GM18508 (cell line): ENCODE measurements around the gene SPINT2.

Experiments used
- ATAC-seq: cut with Tn5 transposase; IDR thresholded peaks from one replicate; pipeline ENCODE4 v1.9.1; 2021; ENCODE audit warnings: moderate number of reproducible peaks; ENCODE audit not compliant: insufficient read depth, unreplicated experiment

SPINT2 gene

DNA sequence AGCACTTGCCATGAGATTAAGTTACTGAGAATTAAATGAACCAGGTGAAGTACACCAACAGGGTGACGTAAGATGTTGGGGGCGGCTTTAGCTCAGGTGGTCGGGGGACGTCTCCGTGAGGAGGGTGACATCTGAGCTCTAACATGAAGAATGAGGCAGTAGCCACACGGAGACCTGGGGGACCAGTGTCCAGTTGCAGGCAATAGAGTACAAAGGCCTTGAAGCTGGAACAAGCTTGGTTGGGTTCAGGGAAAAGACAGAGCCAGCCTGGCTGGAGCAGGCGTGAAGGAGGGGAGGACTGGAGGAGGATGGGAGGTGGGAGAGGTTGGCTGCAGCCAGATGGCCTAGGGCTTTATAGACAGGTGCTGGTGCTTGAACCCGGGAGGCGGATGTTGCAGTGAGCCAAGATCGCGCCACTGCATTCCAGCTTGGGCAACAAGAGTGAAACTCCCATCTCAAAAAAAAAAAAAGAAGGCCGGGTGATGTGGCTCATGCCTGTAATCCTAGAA lies 1.6 kb downstream of the SPINT2 start:
- ATAC-seq = no peak

DNA sequence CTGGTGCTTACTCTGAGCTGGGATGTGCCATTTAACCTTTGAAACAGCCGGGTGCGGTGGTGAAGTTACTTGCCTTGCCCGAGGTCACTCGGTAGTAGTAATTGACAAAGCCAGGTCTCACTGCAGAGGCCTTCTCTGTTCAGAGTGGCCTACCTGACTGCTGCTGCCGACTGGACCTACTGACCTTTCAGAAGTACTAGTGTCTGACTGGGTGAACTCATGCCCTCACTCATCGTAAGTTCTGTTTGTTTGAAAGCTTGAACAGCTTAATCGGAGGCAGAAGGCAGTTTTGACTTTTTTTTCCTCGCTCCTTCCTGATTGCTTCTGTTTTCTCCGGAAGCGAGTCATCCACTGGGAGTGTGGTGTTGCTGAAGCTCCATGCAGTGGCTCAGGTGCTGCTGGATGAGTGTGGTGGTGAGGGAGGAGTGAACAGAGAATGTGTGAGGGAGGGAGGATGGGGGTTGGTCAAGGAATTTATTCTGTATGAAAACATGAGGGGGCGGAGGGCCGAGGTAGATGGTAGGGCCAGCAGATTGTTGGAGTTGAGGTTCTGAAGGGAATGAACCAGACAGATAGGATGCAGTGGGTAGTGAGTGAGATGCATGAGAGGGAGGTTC lies 2.7 kb downstream of the SPINT2 start:
- no peak for ATAC-seq

DNA sequence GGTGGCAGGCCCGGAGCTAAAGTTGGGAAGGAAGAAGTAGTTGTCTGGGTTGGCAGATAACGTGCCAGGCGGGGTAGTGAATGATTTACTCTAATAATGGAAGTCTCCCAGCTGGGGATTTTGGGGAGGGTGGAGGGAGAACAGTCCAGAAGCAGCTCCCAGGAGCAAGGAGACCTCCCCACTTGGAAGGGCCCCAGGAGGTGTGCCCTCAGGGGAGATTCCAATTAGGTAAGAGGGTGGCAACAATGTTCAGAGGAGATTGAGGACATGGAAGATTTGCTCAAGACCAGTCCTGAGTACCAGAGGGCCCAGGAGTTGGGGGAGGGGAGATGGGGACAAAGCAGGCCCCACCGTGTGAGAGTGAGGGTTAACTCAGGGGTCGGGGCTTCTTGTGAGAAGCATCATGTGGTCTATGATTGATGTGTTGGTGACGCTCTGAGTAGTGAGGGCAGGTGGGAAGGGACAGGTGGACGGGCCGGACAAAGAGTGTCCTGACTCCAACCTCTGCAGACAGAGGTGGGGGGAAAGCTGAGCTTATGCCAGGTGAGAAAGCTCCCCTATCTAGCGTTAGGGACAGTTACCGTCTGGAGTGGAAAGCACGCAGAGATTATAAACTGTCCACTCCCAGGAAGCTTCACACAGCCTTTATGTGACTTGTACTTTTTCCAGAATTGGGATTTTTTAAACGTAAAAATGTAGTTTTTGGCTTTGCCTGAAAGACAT lies 3.5 kb downstream of the SPINT2 start:
- ATAC-seq = no peak

- no peak for ATAC-seq
Observed at GRCh38 chr19:38268539-38268938, 4.2 kb downstream of the SPINT2 start.

DNA sequence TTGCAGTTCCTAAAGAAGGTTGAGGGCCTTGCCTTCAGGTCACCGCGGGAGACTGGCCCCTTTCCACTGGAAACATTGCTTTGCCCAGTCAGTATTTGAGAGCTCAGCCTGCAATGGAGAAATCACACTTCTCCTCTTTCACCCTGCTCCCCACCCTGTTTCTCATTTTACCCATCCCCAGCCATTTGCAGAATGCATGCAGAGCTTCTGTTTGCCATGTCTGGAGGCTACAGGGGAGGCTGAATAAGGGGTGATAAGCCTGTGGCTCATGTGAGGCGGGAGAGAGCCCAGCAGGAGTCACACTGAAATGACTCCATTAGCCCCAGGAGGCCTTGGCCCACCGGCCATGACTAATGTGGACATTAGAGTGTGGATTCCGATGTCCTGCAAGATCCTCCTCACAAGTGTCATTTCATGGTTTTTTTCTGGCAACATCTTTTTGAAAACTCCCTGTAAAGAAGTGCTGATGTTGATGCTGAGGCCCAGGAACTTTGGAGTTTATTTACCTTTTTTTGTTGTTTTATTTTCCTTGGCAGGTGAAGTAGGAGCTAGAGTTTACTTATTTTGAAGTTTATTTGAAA lies 6.3 kb downstream of the SPINT2 start:
- no peak for ATAC-seq

DNA sequence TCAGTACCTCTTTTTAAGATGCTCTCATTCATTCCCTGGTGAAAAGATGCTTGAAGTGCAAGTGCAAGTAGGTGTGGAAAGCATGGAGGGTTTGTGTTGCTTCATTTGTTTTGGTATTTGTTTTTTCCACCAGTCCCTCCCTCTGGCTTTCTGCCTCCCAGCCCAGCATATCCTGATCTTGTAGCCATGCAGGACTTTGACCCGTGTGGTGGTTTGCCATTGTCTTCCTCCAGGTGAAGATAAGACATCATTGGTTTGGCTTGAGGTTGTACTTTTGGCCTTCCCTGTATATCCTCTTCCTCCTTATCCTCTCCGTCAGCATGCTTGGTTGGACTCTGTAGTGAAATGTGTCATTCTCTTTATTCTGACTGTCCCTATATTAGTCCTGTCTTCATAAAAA lies 9.1 kb downstream of the SPINT2 start:
- no peak for ATAC-seq

DNA sequence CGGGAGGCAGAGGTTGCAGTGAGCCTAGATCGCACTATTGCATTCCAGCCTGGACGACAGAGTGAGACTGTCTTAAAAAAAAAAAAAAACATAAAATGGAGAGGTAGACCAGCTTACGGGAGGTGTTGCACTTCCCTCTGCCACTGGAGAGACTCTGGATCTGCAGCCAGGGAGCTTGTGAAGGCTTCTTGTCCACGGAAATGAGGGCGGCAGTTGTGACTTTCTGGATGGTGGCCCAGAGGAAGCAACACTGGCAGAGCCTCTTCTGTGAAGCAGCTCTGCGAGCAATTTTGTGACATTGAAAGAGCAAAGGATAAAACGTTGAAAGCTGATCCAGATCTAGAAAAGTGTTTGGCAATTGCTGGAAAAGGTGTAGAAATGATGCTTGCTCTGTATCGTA lies 10.4 kb downstream of the SPINT2 start:
- no peak for ATAC-seq

DNA sequence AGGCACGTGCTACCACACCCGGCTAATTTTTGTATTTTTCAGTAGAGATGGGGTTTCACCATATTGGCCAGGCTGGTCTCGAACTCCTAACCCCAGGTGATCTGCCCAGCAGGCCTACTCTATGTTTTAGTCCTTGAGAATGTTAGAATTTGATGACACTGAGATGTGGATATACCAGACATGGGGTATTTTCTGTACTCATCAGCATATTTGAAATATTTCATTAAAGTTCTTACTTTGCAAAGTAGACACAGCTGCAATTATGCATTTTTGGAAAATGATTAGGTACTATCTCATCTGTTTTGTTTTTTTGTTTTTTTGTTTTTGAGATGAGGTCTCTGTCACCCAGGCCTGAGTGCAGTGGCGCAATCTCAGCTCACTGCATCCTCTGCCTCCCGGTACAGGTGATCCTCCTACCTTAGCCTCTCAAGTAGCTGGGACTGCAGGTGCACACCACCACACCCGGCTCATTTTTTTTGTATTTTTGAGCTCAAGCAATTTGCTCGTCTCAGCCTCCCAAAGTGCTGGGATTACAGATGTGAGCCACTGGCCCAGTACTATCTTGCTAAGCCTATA lies 12.7 kb downstream of the SPINT2 start:
- ATAC-seq = no peak

GRCh38 chr19:38277549-38277948 lies 13.2 kb downstream of the SPINT2 start:
- ATAC-seq = no peak

- ATAC-seq = no peak
Observed at GRCh38 chr19:38277969-38278680, 13.8 kb downstream of the SPINT2 start.

- ATAC-seq = no peak
Observed at GRCh38 chr19:38278751-38279150, 14.4 kb downstream of the SPINT2 start.

- no peak for ATAC-seq
Observed at GRCh38 chr19:38280030-38280921, 15.9 kb downstream of the SPINT2 start.

- ATAC-seq = no peak
Observed at GRCh38 chr19:38281811-38282566, 17.6 kb downstream of the SPINT2 start.

DNA sequence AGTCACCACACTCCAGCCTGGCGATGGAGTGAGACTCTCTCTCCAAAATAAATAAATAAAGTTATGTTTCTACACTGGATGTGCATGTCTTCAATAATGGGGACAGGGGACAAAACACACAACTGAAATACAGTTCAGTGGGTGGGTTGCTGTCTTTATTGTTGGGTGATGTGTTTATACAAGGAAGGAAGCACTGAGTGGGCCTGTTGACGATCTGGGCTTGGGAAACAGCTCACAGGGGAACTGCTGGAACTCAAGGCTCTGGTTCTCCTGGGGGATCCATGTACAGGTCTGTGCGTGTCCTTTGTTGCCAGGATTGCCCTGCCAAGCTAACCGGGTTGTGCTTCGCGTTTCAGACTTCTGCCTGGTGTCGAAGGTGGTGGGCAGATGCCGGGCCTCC lies 18.9 kb downstream of the SPINT2 start:
- ATAC-seq = no peak

DNA sequence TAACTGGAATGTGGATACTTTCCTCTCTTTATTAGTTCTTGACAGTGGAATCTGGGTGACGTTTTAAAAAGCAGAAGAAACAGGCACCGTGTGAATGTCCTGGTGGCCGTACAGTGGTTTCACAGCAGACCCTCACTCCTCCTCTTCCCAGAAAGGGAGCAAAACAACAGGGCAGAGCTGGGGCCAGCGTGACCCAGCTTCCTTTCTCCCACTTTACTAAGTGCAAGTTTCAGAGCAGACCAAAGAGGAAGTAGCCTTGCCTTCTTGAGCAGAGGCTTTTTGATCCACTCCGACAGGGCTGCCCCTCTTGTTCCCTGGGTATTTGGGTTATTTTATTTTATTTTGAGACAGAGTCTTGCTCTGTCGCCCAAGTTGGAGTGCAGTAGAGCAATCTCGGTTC lies 20.0 kb downstream of the SPINT2 start:
- ATAC-seq = no peak

DNA sequence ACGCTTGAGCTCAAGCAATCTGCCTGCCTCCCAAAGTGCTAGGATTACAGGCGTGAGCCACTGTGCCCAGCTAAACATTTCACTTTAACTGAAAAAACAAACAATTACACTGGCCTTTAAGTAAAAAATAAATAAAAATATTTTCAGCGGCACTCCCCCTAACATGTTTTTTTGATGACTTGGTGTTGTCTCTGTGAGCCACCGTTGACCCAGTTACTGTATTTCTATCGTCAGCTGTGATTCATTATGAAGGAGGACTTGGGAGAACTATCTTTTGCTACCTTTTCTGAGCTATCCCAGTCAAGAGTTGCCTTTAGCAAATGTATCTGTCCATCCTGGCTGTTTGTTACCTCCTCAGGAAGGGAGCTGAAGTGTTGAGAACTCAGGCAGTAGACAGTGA lies 21.2 kb downstream of the SPINT2 start:
- no peak for ATAC-seq

DNA sequence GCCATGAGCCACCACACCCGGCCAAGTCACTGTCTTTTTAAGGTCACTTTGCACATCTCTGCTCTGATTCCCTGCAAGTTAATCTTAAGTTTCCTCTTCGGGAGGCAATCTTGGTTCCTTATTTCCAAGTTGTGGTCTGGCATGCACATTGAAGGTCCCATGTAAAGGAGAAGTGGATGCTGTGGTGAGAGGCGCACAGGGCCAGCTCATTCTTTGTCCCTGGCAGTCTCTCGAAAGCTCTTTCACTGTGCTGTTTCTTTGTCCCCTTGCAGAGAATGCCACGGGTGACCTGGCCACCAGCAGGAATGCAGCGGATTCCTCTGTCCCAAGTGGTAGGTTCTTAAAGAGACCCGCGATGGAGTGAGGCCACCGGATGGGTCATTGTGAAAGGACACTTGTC lies 23.2 kb downstream of the SPINT2 start:
- ATAC-seq = no peak

DNA sequence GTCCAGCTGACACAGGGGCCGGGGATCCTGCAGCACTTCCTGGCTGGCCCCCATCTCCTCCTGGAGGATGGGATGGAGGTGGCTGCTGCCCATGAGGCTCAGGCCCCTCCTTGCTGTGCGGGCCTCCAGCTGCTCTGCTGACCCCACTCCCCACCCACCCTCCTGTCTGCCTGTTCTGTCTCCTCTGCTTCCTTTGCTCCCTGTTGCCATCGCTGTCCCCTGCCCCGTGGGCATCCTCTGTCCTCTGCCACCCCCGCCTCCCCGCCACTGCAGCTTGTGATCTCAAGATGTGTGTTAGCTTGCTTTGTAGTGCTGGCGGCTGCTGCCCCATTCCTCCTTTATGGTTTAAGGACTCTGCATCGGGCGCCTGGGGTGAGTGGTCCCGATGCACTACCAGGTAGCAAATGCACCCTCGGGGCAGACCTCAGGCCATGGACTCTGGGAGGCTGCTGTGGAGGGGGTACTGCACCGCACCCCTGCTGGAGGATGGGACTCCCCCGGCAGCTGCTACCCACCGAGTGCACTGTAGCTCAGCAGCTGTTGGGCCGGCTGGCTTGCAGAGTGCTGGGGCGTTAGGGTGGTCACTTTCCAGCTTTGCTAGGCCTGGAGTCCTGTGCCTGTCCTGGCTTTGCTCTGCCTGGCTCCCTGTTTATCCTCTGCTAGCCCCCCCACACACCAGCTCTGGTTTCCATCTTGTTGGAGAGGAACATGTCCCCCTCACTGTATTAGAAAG lies 23.9 kb downstream of the SPINT2 start:
- ATAC-seq = no peak
